Mesenteric fat pad (tissue), 1 donor: Measurements from ENCODE around the gene PFN1. TPM values are rescaled to one million over a fixed set of nuclear protein-coding genes. Genes with fewer than 3 reads are reported as not detected.
"Not testable (repeated sequence)": the region's sequence is repeated elsewhere in the genome, so short reads cannot be mapped to it uniquely, and the experiment has no call there.

Source experiments
- DNase-seq: peaks from one replicate; pipeline ENCODE4 v3.0.0-alpha.2; 2020; ENCODE audit warnings: low spot score
- total RNA-seq: library from RNA; stranded (reverse); fragmentation: NEBNext Ultra II Directional; extraction: Animal tissue kit (Norgen Biotek cat#: 25700); gene quantifications from one replicate; pipeline ENCODE4 v1.2.1, GENCODE V29; 2021
- donor health status: DM: yes; HTN: yes; CAD: no.

The PFN1 gene
- total RNA-seq, 1 donor from 2014 or later = 575 TPM

DNA sequence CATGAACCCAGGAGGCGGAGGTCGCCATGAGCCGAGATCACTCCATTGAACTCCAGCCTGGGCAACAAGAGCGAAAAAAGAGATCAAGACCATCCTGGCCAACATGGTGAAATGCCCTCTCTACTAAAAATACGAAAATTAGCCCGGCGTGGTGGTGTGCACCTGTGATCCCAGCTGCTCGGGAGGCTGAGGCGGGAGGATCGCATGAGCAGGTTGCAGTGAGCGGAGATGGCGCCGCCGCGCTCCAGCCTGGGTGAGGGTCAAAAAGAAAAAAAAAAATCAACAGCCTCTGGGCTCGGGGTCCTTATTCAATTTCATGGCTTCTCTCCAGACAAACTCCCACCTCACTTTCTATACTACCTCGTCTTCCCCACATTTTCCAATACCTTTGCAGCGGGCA is 19.4 kb downstream of the PFN1 start:
- no peak for DNase-seq

DNA sequence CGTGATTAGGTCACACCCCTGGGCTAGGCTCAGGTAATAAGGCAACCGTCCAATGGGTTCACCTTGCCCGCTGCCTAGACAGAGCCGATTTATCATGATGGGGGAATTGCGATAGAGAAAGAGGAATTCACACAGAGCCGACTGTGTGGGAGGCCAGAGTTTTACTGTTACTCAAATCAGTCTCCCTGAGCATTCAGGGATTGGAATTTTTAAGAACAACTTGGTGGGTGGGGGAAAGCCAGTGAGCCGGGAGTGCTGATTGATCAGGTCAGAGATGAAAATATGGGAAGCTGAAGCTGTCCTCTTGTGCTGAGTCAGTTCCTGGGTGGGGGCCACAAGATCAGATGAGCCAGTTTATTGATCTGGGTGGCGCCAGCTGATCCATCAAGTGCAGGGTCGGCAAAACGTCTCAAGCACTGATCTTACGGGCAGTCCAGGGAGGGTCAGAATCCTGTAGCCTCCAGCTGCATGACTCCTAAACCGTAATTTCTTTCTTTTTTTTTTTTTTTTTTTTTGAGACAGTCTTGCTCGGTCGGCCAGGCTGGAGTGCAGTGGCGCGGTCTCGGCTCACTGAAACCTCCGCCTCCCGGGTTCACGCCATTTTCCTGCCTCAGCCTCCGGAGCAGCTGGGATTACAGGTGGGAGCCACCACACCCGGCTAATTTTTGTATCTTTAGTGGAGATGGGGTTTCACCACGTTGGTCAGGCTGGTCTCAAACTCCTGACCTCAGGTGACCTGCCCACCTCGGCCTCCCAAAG is 21.6 kb downstream of the PFN1 start:
- not testable (repeated sequence) for DNase-seq

DNA sequence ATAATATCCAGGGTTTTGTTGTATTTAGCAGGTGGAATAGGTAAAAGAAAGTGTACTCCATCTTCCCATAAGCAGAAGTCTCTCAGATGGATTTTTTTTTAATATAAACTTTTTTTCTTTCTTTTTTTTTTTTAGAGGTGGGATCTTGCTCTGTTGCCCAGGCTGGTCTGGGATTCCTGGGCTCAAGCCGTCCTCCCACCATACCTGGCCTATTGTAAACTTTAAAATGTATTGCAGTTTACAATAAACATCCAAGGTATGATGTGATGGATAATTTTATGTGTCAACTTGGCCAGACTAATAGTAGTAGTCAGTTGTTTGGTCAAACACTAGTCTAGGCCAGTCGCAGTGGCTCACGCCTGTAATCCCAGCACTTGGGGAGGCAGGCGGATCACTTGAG is 27.0 kb downstream of the PFN1 start:
- no peak for DNase-seq

DNA sequence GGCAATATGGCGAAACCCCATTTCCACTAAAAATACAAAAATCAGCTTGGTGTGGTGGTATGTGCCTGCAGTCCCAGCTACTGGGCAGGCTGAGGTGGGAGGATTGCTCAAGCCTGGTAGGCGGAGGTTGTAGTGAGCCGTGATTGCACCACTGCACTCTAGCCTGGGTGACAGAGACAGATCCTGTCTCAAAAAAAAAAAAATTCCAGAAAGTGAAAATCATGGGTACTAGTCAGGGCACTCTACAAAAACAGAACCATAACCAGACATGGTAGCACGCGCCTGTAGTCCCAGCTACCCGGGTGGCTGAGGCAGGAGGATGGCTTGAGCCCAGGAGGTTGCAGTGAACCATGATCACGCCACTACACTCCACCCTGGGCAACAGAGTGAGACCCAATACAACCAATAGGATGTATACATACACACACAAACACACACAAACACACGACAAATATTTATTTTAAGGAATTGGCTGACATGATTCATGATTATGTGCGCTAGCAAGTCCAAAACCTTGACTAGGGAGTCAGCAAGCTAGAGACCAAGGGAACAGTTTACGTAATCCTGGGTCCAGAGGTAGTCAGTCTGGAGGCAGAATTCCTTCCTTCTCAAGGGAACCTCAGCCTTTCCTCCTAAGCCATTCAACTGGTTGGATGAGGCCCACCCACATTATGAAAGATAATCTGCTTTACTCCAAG is 27.8 kb downstream of the PFN1 start:
- DNase-seq = no peak

DNA sequence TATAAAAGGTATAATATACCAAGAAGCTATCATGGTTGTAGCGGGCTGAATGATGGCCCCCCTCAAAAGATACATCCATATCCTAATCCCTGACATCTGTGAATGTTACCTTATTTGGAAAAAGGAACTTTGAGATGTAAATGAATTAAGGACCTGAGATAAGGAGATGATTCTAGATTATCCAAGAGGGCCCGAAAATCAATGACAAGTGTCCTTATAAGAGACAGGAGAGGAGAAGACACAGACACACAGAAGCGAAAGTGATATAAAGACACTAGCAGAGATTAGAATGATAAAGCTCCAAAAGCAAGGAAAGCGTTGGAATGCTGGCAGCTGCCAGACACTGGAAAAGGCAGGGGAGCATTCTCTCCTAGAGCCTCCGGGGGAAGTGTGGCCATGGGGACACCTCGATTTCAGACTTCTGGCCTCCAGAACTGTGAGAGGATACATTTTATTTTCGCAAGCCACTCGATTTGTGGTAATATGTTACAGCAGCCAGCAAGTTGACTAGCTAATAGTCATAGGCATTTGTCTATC is 28.8 kb downstream of the PFN1 start:
- no peak for DNase-seq

DNA sequence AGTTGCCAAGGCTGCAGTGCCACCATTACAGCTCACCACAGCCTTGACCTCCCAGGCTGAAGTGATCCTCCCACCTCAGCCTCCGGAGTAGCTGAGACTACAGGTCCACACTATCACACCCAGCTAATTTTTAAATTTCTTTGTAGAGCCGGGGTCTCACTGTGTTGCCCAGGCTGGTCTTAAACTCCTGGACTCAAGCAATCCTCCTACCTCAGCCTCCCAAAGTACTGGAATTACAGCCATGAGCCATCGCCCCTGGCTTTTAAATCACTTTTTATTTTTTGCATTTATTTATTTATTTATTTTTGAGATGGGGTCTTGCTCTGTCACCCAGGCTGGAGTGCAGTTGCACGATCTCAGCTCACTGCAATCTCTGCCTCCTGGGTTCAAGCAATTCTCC is 33.8 kb downstream of the PFN1 start:
- not testable (repeated sequence) for DNase-seq

DNA sequence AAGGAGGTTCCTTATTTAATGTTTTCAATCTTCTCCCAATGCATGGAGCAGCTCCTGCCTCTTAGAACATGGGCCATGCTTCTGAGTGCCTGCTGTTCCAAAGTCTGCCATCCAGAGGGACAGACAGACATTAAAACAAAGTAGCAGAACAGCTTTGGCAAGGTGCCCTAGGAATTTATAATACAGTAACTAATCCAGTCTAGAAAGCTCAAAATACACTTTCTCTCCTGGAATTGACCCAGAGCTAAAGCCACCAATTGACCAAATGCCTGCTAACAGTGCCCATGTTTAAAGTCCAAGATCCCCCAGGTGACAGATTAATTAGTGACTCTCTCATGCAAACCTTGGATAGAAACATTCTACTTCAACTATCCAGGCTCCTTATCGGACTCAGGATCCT is 34.3 kb downstream of the PFN1 start:
- DNase-seq = no peak

DNA sequence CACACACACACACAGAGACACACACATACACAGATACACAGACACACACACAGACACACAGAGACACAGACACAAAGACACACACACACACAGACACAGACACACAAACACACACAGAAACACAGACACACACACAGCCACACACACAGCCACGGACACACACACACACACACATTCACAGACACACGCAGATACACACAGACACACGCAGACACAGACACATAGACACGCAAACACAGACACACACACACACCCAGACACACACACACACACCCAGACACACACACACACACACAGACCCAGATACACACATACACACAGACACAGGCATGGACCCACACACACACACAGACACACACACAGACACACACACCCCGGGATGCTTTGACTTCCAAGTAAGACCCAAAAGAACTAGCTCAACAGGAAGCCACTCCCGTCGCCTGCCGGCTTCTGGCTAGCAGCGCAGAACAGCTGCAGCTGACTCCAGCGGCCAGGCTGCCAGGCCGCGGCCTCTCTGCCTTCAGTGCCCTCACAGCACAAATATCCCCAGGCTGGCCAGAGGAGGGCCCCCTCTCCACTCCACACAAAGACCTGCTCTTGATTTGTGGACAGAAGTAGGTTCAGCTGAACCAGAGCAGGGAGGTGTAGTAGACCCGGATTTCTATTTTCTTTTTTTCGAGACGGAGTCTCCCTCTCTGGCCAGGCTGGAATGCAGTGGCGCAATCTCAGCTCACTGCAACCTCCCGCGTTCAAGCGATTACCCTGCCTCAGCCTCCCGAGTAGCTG is 39.4 kb downstream of the PFN1 start:
- peak; percentile 94 for DNase-seq

DNA sequence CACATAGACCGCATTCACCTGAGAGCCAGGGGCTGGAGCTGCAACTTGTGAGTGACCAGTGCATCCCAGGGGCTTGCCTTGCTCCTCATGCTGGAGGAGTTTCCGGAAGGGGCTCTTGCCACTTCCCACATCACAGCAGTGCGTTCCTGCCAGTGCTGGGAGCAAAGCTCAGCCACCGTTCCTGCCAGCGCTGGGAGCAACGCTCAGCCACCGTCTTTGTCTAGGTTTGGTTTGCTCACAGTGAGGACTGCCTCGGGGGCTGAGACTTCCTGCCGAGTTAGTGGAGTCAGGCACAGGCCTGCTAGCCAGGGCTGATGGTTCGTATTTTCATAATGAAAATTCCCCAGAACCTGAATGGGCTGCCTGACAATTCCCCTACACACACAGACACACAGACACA is 40.0 kb downstream of the PFN1 start:
- no peak for DNase-seq

DNA sequence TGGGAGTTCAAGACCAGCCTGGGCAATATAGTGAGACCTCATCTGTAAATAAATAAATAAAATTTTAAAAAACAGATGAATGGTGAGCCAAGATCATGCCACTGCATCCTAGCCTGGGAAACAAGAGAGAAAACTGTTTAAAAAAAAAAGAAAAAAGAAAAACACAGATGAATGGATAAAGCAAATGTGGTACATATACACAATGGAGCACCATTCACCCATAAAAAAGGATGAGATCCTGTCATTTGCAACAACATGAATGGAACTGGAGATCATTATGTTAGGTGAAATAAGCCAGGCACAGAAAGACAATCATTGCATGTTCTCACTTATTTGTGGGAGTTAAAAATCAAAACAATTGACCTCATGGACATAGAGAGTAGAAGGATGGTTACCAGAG is 41.7 kb downstream of the PFN1 start:
- not testable (repeated sequence) for DNase-seq

DNA sequence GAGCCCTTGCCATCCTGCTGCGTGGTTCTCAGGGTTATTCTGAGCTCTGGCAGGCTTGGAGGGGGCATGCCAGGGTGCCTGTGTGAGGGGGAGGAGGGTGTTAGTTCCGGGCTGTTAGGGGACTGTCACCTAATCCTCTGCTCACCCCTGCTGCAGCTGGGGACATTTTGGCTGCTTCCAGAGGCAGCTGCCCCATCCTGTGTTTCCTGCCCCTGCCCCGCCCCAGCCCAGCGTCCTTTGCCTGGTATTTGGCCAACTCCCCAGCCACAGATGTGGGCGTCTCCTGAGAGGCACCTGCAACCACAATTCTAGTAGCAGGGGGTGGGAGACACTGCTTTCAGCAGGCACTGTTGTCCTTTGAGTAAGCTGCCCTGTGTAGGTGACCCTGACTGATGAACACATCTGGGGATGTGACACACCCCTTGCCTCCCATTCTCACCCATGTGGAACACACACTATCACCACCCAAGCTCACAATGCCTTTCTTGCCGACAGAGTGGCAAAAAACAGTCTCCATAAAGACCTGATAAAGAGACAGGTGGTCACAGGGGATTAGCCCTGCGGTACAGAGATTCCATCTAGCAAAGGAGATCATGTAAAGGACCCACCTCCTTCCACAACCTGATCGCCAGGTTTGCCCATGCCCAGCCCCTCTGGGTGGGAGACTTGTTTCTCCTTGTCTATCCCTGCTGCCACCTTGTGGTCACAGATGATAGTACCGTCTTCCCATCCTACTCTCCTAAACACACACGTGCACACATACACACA is 45.1 kb downstream of the PFN1 start, which contains the start of gene CHRNE:
Gene CHRNE, minus strand, starts transcription at position 48 of the 768 bp plus-strand sequence. Its CDS starts 35 bp downstream, at position 13.
- no peak for DNase-seq

DNA sequence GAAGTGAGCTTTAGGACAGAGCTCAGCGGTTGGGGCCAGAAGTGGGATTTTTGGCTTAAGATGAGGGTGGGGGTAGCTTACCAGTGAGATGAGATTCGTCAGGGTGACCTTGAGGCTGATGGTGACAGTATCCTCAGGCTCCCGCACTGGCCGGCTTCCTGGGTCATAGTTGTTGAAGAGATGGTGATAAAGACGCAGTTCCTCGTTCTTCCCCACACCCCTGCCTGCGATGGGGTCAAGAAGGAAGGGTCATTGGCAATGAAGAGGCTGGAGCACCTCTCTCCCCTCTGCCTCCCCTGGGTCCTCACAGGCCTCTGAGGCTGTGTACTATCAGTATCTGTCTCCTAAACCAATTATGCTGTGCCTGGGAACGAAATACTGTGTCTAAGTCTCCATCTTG is 45.8 kb downstream of the PFN1 start:
- no peak for DNase-seq

DNA sequence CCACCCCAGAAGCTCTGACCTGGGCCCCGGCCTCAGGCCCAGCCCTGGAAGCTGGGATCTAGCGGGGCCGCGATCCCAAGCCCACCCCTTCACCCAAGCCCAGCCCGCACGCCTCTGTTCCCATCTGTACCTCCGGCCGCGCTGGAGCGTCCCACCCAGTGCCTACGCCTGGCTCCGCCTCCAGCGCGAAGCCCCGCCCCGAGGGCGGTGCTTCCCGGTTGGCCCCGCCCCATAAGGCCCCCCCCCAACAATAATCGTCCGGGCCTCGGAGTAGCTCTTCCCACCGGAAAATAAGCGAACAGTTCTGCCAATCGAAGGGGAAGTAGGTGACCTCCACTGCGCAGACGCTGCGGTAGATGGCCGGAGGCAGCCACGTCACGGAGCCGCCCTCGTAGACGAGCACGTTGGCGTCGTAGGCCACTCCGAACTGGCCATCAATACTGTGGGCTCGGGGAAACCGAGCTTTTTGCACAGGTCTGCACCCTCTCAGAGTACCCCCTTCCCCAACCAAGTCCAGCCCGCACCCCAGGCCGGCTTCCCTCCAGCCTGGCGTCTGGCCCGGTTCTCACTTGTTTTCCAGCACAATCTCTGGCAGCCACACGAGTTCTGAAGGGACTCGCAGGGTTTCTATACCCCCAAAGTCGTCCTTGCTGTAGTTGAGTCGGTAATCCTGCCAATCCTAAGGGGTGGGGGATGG is 46.5 kb downstream of the PFN1 start:
- DNase-seq = no peak

DNA sequence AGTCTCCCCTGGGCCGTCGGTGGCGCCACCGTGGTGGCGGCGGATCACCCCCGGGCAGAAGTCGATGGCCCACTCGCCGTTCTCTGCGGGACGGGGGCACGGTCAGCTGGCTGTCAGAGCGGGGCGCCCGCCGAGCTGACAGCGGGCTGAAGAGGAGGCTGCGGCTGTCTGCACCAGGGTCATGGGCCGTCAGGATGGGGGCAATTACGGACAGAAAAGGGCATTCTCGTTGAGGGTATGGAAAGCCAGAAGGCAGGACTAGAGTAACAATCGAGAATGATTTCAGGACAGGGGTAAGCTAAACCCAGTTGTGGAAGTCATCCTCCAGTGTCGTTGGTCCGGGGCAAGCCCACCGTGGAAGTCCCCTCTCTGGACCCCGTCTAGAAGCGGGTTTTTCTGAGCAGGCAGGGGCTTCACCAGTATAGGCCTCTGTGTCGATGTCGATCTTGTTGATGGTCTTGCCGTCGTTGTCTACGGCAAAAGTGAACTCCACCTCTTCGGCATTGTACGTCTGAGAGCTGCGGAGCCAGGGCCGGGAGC is 47.2 kb downstream of the PFN1 start:
- DNase-seq = no peak

DNA sequence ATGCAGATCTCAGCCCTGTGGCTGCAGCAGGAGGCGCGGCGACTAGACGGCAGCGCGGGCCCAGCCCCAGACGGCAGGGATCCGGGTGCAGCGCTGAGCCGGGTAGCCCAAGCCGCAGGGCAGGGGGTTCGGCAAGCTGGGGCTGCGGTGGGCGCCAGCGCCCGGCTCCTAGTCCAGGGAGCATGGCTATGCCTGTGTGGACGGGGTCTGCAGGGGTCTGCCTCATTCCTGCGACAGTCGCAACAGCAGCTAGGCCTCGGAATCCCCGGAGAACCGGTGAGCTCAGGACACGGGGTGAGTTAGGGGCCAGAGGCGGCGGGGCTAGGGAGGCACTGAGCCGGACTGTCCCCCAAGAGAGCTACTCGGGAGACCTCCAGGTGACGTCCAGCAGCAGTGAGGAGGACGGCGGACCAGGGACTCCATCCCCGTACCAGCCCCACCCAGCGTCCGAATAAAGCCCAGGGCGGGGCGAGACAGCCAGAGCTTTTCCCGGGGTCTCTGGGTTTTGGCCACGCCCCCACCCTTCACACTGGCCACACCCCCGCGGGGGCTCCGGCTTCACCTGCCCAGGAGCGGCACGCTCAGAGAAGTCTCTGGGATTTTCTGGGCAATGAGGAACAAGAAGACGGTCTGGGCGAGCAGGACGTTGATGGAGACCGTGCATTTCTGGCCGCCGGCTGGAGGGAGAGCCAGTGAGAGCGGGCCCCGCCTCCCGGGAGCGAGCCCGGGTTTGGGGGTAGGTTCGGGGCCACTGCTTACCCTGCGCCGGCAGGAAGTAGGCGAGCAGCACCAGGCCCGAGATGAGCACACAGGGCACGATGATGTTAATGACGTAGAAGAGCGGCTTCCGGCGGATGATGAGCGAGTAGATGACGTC is 47.9 kb downstream of the PFN1 start:
- no peak for DNase-seq

DNA sequence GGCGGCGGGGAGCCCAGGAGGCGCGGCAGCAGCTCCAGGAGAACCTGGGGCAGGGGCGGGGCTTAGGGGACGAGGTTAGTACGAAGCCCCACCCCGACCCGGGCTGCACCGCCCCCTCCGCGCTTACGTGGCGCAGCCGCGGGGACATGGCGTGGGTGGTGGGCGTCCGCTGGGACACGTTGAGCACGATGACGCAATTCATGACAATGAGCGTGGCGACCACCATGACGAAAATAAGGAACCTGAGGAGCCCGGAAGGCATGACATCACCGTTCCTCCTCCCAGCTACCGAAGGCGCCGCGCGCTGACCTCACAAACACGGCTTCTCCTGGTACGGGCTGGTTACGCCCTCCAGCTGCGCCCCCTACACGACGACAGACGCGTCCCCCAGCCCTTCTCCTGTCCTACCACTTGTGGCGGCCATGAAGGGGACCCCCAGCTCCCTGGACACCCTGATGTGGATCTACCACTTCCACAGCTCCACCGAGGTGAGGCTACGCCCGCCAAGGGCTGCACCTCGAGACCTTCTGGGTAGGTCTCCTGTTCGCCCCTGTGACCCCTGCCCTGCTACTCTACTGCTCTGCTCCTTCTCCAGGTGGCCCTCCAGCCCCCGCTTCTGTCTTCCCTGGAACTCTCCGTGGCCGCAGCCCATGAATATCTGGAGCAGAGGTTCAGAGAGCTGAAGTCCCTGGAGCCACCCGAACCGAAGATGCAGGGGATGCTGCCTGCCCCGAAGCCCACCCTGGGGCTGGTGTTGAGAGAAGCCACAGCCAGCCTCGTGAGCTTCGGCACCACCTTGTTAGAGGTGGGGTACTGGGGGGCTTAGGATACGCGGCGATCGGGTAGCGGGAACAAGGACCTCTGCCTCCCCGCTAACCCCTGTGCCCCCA is 48.7 kb downstream of the PFN1 start, which contains the start of gene C17orf107:
Gene C17orf107, plus strand, starts transcription at position 196 of the 890 bp plus-strand sequence. Its CDS starts 227 bp downstream, at position 423.
- peak; percentile 95 for DNase-seq

DNA sequence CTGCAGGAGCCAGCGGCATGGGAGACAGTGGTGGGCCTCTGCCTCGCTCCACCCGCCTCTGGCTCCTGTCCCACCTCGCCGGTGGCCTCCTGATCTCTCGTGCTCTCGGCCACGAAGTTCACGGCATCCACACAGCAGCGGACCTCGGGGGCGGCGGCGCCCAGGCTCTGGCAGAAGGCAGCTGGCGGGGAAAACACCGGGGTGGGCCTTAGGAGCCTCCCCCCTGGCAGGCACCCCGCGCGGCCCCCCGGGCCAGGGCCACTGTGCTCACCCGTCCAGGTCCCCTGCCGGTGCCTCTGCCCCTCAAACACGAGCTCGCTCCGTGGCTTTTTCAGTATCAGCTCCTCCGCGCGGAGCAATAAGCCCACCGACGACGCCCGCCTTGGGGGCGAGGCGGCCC is 49.4 kb downstream of the PFN1 start:
- no peak for DNase-seq

DNA sequence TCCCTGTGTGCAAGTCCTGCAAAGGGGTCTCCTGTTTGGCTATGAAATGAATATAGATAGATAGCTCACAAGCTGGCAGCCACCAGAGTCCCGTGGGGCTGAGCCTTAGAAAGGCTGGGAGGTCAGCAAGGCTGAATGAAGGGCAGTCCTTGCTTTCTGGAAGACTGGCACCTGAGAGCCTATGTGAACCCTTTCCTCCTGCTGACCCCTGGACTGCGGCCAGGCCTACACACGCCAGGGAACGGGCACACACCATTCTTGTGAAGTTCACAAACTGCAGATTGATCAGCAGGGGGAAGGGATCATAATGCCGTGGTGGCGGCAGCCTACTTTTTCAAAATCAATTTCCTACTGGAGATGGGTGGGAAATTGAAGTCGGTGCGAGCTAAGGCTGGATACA is 50.0 kb downstream of the PFN1 start:
- no peak for DNase-seq
